SK-N-MC (cell line): ENCODE results near the gene ADD1.

ENCODE experiments used
- DNase-seq: peaks from one replicate; pipeline ENCODE4 v3.0.0-alpha.2; 2011; ENCODE audit warnings: low read depth, low spot score
- H3K27ac ChIP-seq: fragments of 200-600 bp; sonication (generic); 2 replicates; pipeline ENCODE4 v1.5.1; 2016; ENCODE audit warnings: mixed run types
- H3K36me3 ChIP-seq: fragments of 200-600 bp; sonication (generic); 2 replicates; pipeline ENCODE4 v1.6.1; 2017; ENCODE audit warnings: antibody characterized with exemption, low read length, mixed read lengths; ENCODE audit not compliant: insufficient read depth
- H3K4me3 ChIP-seq: fragments of 200-600 bp; sonication (generic); 2 replicates; pipeline ENCODE4 v1.5.1; 2016
- H3K9ac ChIP-seq: fragments of 200-600 bp; sonication (generic); 2 replicates; pipeline ENCODE4 v1.8.0; 2017; ENCODE audit warnings: mixed run types, mixed read lengths; ENCODE audit not compliant: insufficient read length
- H3K9me3 ChIP-seq: fragments of 200-600 bp; sonication (generic); 2 replicates; pipeline ENCODE4 v1.6.1; 2017; ENCODE audit warnings: low read depth, mild to moderate bottlenecking, antibody characterized with exemption, low read length, moderate library complexity, mixed read lengths
- EZH2 ChIP-seq: fragments of 200-600 bp; sonication (generic); IDR thresholded peaks from one replicate; pipeline ENCODE4 v1.6.1; 2017; ENCODE audit warnings: antibody characterized with exemption
- FOXP2 ChIP-seq: optimal IDR thresholded peaks from 2 replicates; pipeline ENCODE3; 2011; ENCODE audit warnings: mild to moderate bottlenecking, moderate library complexity; ENCODE audit not compliant: insufficient read depth; ENCODE audit errors: extremely low read length, control extremely low read depth
- POLR2AphosphoS5 ChIP-seq: IDR thresholded peaks from 2 replicates; pipeline ENCODE4 v1.6.1; 2012; ENCODE audit warnings: mild to moderate bottlenecking, low read depth, low read length, borderline replicate concordance

ADD1 gene, protein sequence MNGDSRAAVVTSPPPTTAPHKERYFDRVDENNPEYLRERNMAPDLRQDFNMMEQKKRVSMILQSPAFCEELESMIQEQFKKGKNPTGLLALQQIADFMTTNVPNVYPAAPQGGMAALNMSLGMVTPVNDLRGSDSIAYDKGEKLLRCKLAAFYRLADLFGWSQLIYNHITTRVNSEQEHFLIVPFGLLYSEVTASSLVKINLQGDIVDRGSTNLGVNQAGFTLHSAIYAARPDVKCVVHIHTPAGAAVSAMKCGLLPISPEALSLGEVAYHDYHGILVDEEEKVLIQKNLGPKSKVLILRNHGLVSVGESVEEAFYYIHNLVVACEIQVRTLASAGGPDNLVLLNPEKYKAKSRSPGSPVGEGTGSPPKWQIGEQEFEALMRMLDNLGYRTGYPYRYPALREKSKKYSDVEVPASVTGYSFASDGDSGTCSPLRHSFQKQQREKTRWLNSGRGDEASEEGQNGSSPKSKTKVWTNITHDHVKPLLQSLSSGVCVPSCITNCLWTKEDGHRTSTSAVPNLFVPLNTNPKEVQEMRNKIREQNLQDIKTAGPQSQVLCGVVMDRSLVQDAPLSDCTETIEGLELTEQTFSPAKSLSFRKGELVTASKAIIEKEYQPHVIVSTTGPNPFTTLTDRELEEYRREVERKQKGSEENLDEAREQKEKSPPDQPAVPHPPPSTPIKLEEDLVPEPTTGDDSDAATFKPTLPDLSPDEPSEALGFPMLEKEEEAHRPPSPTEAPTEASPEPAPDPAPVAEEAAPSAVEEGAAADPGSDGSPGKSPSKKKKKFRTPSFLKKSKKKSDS

DNA sequence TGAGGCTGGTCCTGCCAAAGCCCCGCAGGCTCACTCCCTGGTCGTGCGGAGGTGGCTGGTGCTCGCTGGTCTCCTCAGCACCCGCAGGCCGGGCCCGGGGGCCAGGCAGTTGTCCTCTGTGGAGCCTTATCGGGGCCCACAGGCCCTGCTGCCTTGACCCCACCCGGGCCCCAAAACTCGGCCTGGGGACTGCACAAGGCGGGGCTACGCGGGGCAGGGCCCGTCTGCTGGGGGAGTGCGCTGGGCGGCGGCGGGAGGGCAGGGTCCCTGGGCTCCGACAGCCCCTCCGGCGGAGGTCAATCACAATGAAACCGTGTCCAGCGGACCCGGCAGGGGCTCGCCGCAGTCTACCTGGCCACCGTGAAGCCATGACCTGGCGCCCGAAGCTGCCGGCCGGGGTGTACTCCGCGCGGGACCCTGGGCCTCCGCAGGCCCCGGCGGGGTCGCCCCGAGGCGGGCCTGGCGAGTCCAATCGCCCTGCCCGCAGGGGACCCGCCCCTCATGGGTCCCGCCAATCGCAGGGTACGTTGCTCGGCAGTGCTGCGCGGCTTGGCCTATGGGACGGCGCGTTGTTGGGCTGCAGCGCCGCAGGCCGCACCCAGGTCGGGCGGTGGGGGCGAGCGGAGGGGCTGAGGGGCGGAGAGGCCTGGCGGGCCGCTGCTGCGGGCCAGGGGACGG, at the start of gene ADD1:
Gene ADD1, plus strand, starts transcription at position 582 of the 678 bp plus-strand sequence. CDS start 32,072 bp downstream, outside the sequence.
- TF ChIP-seq POLR2AphosphoS5 (peak; percentile 78), EZH2 (no peak)
- Histone ChIP-seq H3K9me3 (no peaks in the 10 kb centered on the region), H3K4me3 (peak within 1 kb of the TSS; percentile 96), H3K27ac (peak within 1 kb of the TSS; percentile 81; the same call in 1 of the 2 replicates), H3K9ac (peak within 1 kb of the TSS; percentile 98), H3K36me3 (no peaks in the 10 kb centered on the region)
- DNase-seq: peak; percentile 45

GRCh38 chr4:2794486-2795299, 49.0 kb upstream of the ADD1 start:
- Histone ChIP-seq H3K4me3 (peak overlapping the region; percentile 79), H3K36me3 (no peaks in the 10 kb centered on the region), H3K27ac (no peak overlapping the region), H3K9ac (peak overlapping the region; percentile 13), H3K9me3 (no peaks in the 10 kb centered on the region)
- TF ChIP-seq EZH2: no peak
- TF ChIP-seq FOXP2: no peak
- no peak for TF ChIP-seq POLR2AphosphoS5
- DNase-seq: no peak

- DNase-seq: no peak
- no peaks in the 10 kb centered on the region for H3K9me3 ChIP-seq
- TF ChIP-seq EZH2 (no peak), POLR2AphosphoS5 (no peak), FOXP2 (no peak)
- H3K27ac ChIP-seq: no peak overlapping the region
- no peaks in the 10 kb centered on the region for H3K36me3 ChIP-seq
- no peak overlapping the region for H3K4me3 ChIP-seq
- no peak overlapping the region for H3K9ac ChIP-seq
Measured at GRCh38 chr4:2795300-2795892, 48.2 kb upstream of the ADD1 start.

- H3K9me3 ChIP-seq: no peaks in the 10 kb centered on the region
- H3K4me3 ChIP-seq: no peak overlapping the region
- DNase-seq: no peak
- no peak for TF ChIP-seq EZH2
- TF ChIP-seq FOXP2: no peak
- TF ChIP-seq POLR2AphosphoS5: no peak
- H3K9ac ChIP-seq: no peak overlapping the region
- no peaks in the 10 kb centered on the region for H3K36me3 ChIP-seq
- 0 out of 2 replicates have a peak overlapping the region, but pooled peaks have one; percentile 42 for H3K27ac ChIP-seq
Measured at GRCh38 chr4:2795893-2796848, 47.5 kb upstream of the ADD1 start.

GRCh38 chr4:2796849-2797544, 46.6 kb upstream of the ADD1 start:
- no peak for DNase-seq
- no peaks in the 10 kb centered on the region for H3K36me3 ChIP-seq
- H3K27ac ChIP-seq: 0 out of 2 replicates have a peak overlapping the region, but pooled peaks have one; percentile 42
- H3K4me3 ChIP-seq: no peak overlapping the region
- H3K9ac ChIP-seq: no peak overlapping the region
- H3K9me3 ChIP-seq: no peaks in the 10 kb centered on the region
- TF ChIP-seq FOXP2 (no peak), POLR2AphosphoS5 (no peak), EZH2 (no peak)

DNA sequence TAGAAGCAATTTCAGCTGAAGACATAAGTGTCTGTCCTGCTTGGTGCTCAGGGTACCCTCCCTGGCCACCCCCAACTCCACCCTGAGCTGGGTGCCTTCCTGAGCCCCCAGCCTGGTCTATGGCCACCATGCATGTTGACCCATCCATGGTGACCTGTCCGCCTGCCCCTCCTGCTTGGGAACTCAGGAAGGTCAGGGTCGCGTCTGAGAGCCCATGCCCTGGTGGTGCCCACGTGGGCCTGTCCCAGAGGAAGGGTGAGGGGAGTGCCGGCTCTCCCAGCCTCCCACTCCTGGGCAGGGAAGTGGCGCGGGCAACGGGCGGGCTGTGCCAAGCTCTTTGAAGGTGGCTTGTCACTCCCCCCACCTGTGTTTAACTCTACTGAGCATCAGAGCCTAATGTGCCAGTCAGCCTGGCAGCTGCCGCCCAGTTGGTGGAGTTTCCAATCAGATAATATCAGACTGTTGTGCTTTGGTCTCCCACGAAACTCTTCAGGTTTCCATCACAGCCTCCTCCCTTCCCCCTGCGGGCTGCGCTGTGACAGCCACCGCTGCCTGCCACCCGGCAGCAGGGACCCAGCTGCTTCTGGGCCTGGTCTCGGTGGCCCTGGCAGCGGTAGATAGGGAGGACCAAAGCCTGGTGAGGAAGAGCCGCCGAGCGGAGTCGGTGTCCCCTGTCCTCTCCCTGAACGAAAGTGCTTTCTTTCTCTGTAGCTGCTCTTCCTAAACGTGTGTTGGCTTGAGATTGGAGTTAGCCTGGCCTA, 45.9 kb upstream of the ADD1 start:
- 0 out of 2 replicates have a peak overlapping the region, but pooled peaks have one; percentile 7 for H3K27ac ChIP-seq
- no peak for DNase-seq
- no peaks in the 10 kb centered on the region for H3K36me3 ChIP-seq
- no peak overlapping the region for H3K9ac ChIP-seq
- TF ChIP-seq FOXP2 (no peak), EZH2 (no peak), POLR2AphosphoS5 (no peak)
- H3K4me3 ChIP-seq: no peak overlapping the region
- H3K9me3 ChIP-seq: no peaks in the 10 kb centered on the region
